GM12878 (cell line): ENCODE measurements around the gene AIFM3. TPM values are rescaled to one million over a fixed set of nuclear protein-coding genes. Genes with fewer than 3 reads are reported as not detected.

Experiments used
- ATAC-seq: fragments of 200-7000 bp; cut with Tn5 transposase; 3 replicates; pipeline ENCODE4 v1.9.1; 2020; ENCODE audit warnings: mild to moderate bottlenecking, moderate library complexity
- BruUV-seq: library from RNA; stranded (reverse); fragments of 400-500 nt; replicated peaks from 2 replicates; lab custom pipeline; 2021; lab: Mats Ljungman, UMichigan
- CTCF ChIA-PET: fragments of 300-600 bp; sonication (Branson Sonifier 250); formaldehyde crosslinking; extraction: SDS; loops from one replicate; lab custom pipeline; 2021; ENCODE audit warnings: inconsistent platforms; lab: Yijun Ruan, JAX
- POLR2A ChIA-PET: fragments of 350-600 bp; formaldehyde crosslinking; extraction: SDS; loops from one replicate; lab custom pipeline; 2021; ENCODE audit warnings: inconsistent platforms; lab: Charles Lee
- RAD21 ChIA-PET: fragments of 300-600 bp; sonication (Branson Sonifier 250); formaldehyde crosslinking; loops from one replicate; lab custom pipeline; 2023; ENCODE audit warnings: antibody characterized with exemption; ENCODE audit not compliant: unreplicated experiment; lab: Charles Lee
- SMC1A ChIA-PET: fragments of 300-600 bp; sonication (Branson Sonifier 250); formaldehyde crosslinking; loops from one replicate; lab custom pipeline; 2023; ENCODE audit not compliant: unreplicated experiment, uncharacterized antibody; lab: Charles Lee
- DNase-seq: peaks from one replicate; pipeline ENCODE4 v3.0.0-alpha.2; 2011; ENCODE audit warnings: low read depth, low spot score
- FAIRE-seq: peaks from 3 replicates; lab custom pipeline; 2011; peaks lifted over from hg19 to GRCh38; lab: Jason Lieb, UNC
- H2AFZ ChIP-seq: 2 replicates; pipeline ENCODE4 v1.6.0; 2011; ENCODE audit warnings: low read depth, low read length, control low read depth; ENCODE audit not compliant: control insufficient read depth
- H3K27ac ChIP-seq: 2 replicates; pipeline ENCODE4 v1.5.1; 2011; ENCODE audit warnings: control low read depth; ENCODE audit not compliant: control insufficient read depth, insufficient read depth
- H3K27me3 ChIP-seq, 2 experiments: replicated peaks in 1 of 2; 2 replicates each; pipeline versions ENCODE4 v1.6.0 to v1.6.1; 2011; ENCODE audit warnings: low read length in 1 of 2; ENCODE audit not compliant: control insufficient read depth in 2 of 2, insufficient read depth in 2 of 2
- H3K36me3 ChIP-seq, 2 experiments: 2 replicates each; pipeline ENCODE4 v1.5.1; 2011; ENCODE audit warnings: low read length in 1 of 2; ENCODE audit not compliant: control insufficient read depth in 2 of 2, insufficient read depth in 2 of 2
- H3K4me1 ChIP-seq: 2 replicates; pipeline ENCODE4 v1.6.1; 2011; ENCODE audit warnings: mild to moderate bottlenecking, low read length, moderate library complexity, mixed read lengths; ENCODE audit not compliant: control insufficient read depth, insufficient read depth
- H3K4me2 ChIP-seq: 2 replicates; pipeline ENCODE4 v1.6.0; 2011; ENCODE audit warnings: control low read depth; ENCODE audit not compliant: control insufficient read depth, insufficient read depth
- H3K4me3 ChIP-seq: fragments of 200-600 bp; sonication (generic); 2 replicates; pipeline ENCODE4 v1.5.1; 2016
- H3K79me2 ChIP-seq: 2 replicates; pipeline ENCODE4 v1.6.0; 2011; ENCODE audit warnings: low read length; ENCODE audit not compliant: control insufficient read depth, insufficient read depth
- H3K9ac ChIP-seq: 2 replicates; pipeline ENCODE4 v1.8.0; 2011; ENCODE audit warnings: low read length, control low read depth, mixed read lengths; ENCODE audit not compliant: control insufficient read depth, insufficient read depth
- H3K9me3 ChIP-seq: replicated peaks from 3 replicates; pipeline ENCODE4 v1.5.1; 2011; ENCODE audit warnings: mild to moderate bottlenecking, low read length; ENCODE audit not compliant: control insufficient read depth, insufficient read depth
- H4K20me1 ChIP-seq: 2 replicates; pipeline ENCODE4 v1.6.0; 2011; ENCODE audit not compliant: control insufficient read depth, insufficient read depth
- CHD2 ChIP-seq: IDR thresholded peaks from 2 replicates; pipeline ENCODE4 v1.6.1; 2011; ENCODE audit warnings: low read depth, low read length, improper control_type of control experiment, borderline replicate concordance
- LARP7 ChIP-seq: fragments of 450-650 bp; IDR thresholded peaks from 2 replicates; pipeline ENCODE4 v1.6.1; 2017; ENCODE audit warnings: mild to moderate bottlenecking
- NFXL1 ChIP-seq: fragments of 450-650 bp; IDR thresholded peaks from 2 replicates; pipeline ENCODE4 v1.6.1; 2017; ENCODE audit warnings: antibody characterized with exemption, mild to moderate bottlenecking, borderline replicate concordance
- PAX8 ChIP-seq: fragments of 450-650 bp; IDR thresholded peaks from 2 replicates; pipeline ENCODE4 v1.6.1; 2017; ENCODE audit warnings: mild to moderate bottlenecking, moderate library complexity
- PRDM15 ChIP-seq: fragments of 450-650 bp; formaldehyde crosslinking; IDR thresholded peaks from 2 replicates; pipeline ENCODE4 v1.4.0; 2020; ENCODE audit warnings: mild to moderate bottlenecking, moderate library complexity
- YBX1 ChIP-seq: fragments of 450-650 bp; IDR thresholded peaks from 2 replicates; pipeline ENCODE4 v1.6.1; 2016; ENCODE audit warnings: antibody characterized with exemption
- WGBS: methylation state at CpG from one replicate; pipeline ENCODE4 v1.1.6; 2016; ENCODE audit warnings: low lambda C conversion rate; ENCODE audit not compliant: insufficient replicate concordance, insufficient coverage; ENCODE audit errors: missing lambda C conversion rate; 5-methylcytosine and 5-hydroxymethylcytosine counted together
- in situ Hi-C: fragments of 300-500 bp; cut with MboI; formaldehyde crosslinking; loops from 9 replicates; pipeline ENCODE4 v1.14.3; 2018; ENCODE audit warnings: mixed read lengths
- intact Hi-C: fragments of 100-400 bp; cut with micrococcal nuclease; formaldehyde crosslinking; loops from one replicate; pipeline ENCODE4 v1.14.2; 2022; ENCODE audit not compliant: unreplicated experiment
- polyA plus RNA-seq, 11 experiments: library from polyadenylated mRNA; depleted of rRNA in 4 of 11; unstranded in 6 of 11; stranded (reverse) in 5 of 11; fragments of >200 nt; fragmentation: Nextera tagmentation in 4 of 11; fragmentation: Illumina TruSeq in 1 of 11; extraction: Ambion mirVana in 4 of 11; extraction: Trizol in 1 of 11; gene quantifications; 1 replicate in 1 of 11; 2 replicates in 10 of 11; pipeline versions ENCODE4 v1.2.1 to v1.2.3, GENCODE V29; 2011 to 2016; ENCODE audit warnings: inconsistent platforms in 2 of 11, missing spikeins in 2 of 11, low read depth in 1 of 11
- total RNA-seq, 4 experiments: library from RNA; depleted of rRNA in 3 of 4; stranded (reverse); fragments of >200 nt in 3 of 4; fragmentation: Illumina TruSeq in 1 of 4; extraction: Trizol in 1 of 4; gene quantifications; 2 replicates each; pipeline versions ENCODE4 v1.2.1 to v1.2.3, GENCODE V29; 2013 to 2021

Gene AIFM3
- total and polyA plus RNA-seq, 10 of the 15 experiments (the other 5 are each of a cell fraction or from before 2014, with no cell fraction given): 0.06 to 0.34 (median 0.21) TPM; not detected in 6

- Histone ChIP-seq H3K79me2 (no peaks in the 10 kb centered on the region), H3K27ac (no peak overlapping the region), H3K4me3 (no peak overlapping the region), H2AFZ (no peak overlapping the region), H3K4me1 (peaks cover 11% of the 10 kb centered on the region), H3K9ac (no peak overlapping the region), H3K9me3 (no peaks in the 10 kb centered on the region), H4K20me1 (no peaks in the 10 kb centered on the region), H3K4me2 (no peak overlapping the region), H3K27me3 (no peaks in the 10 kb centered on the region; a peak in 1 of 4 replicates), H3K36me3 (no peaks in the 10 kb centered on the region)
- ChIA-PET CTCF (no interaction called here), POLR2A (no interaction called here), RAD21 (no interaction called here), SMC1A (no interaction called here)
- FAIRE-seq (no peak), DNase-seq (no peak), ATAC-seq (no peak)
- intact Hi-C loops (no loop called here), in situ Hi-C loops (no loop called here)
- no TSS peak for BruUV-seq
- TF ChIP-seq YBX1: no peak
- WGBS: 28% methylated on average over 13 of the region's 13 CpGs
Observed at GRCh38 chr22:21028277-21029251, 61.5 kb downstream of the AIFM3 start.

- TF ChIP-seq LARP7 (no peak), CHD2 (no peak), PRDM15 (no peak), PAX8 (no peak), NFXL1 (no peak)
- Histone ChIP-seq H3K9me3 (no peaks in the 10 kb centered on the region), H3K36me3 (no peaks in the 10 kb centered on the region), H3K9ac (no peak overlapping the region), H3K27me3 (no peaks in the 10 kb centered on the region; a peak in 1 of 4 replicates), H3K79me2 (no peaks in the 10 kb centered on the region), H3K4me3 (no peak overlapping the region), H3K4me2 (no peak overlapping the region), H3K27ac (no peak overlapping the region), H3K4me1 (peaks cover 14% of the 10 kb centered on the region), H4K20me1 (no peaks in the 10 kb centered on the region), H2AFZ (no peak overlapping the region)
- 28% methylated on average over 12 of the region's 12 CpGs for WGBS
- ATAC-seq (no peak), DNase-seq (no peak), FAIRE-seq (no peak)
- no TSS peak for BruUV-seq
- intact Hi-C loops (no loop called here), in situ Hi-C loops (no loop called here)
- POLR2A ChIA-PET: no interaction called here
- SMC1A ChIA-PET: interaction anchor here (0.5 kb wide), 1 partner anchor 12 kb away, joined by 3 read pairs; no protein-coding TSS in a partner anchor
- RAD21 ChIA-PET: no interaction called here
- CTCF ChIA-PET: no interaction called here
Observed at GRCh38 chr22:21029486-21030025, 62.5 kb downstream of the AIFM3 start.
